Adrenal gland (tissue), 12 donors: ENCODE data around the gene EPB41L1. TPM values are rescaled to one million over a fixed set of nuclear protein-coding genes. Genes with fewer than 3 reads are reported as not detected.

Experiments used
- DNase-seq, 7 donors: peaks; one replicate each; pipeline ENCODE4 v3.0.0-alpha.2; 2019 to 2020
- H3K27ac ChIP-seq, 5 donors: fragments of 200-600 bp; sonication (generic) in 4 of 5; 1 replicate in 3 of 5; 2 replicates in 2 of 5; pipeline versions ENCODE4 v1.5.1 to v1.8.0; 2016 to 2020; ENCODE audit warnings: mild to moderate bottlenecking in 1 of 5
- H3K27me3 ChIP-seq: fragments of 200-600 bp; 2 replicates; pipeline ENCODE4 v1.8.0; 2021
- H3K36me3 ChIP-seq, 2 donors: fragments of 200-600 bp; replicated peaks in 1 of 2; 1 replicate in 1 of 2; 2 replicates in 1 of 2; pipeline versions ENCODE4 v1.5.1 to v1.8.0; 2018 to 2022
- H3K4me1 ChIP-seq, 2 donors: fragments of 200-600 bp; replicated peaks in 1 of 2; 1 replicate in 1 of 2; 2 replicates in 1 of 2; pipeline versions ENCODE4 v1.5.1 to v1.8.0; 2018 to 2021
- H3K4me3 ChIP-seq, 4 donors: fragments of 200-600 bp; sonication (generic) in 3 of 4; one replicate each; pipeline ENCODE4 v1.5.1; 2016 to 2018
- H3K9me3 ChIP-seq, 3 donors: fragments of 200-600 bp; sonication (generic) in 1 of 3; replicated peaks in 1 of 3; 1 replicate in 2 of 3; 2 replicates in 1 of 3; pipeline versions ENCODE4 v1.5.1 to v1.8.0; 2016 to 2021
- CTCF ChIP-seq, 6 experiments: fragments of 450-650 bp in 4 of 6; fragments of 200-600 bp in 2 of 6; sonication (generic) in 1 of 6; IDR thresholded peaks; 1 replicate in 5 of 6; 2 replicates in 1 of 6; pipeline versions ENCODE4 v1.5.1 to v1.8.0; 2016 to 2021; ENCODE audit warnings: antibody characterized with exemption in 6 of 6, mild to moderate bottlenecking in 2 of 6, moderate library complexity in 1 of 6
- POLR2A ChIP-seq, 2 donors: fragments of 450-650 bp; IDR thresholded peaks; one replicate each; pipeline ENCODE4 v1.6.1; 2017; ENCODE audit warnings: antibody characterized with exemption in 2 of 2, mild to moderate bottlenecking in 2 of 2, moderate library complexity in 1 of 2
- WGBS, 4 donors: extraction: QIAGEN DNeasy Blood & Tissue Kit in 2 of 4; methylation state at CpG; one replicate each; pipeline versions ENCODE4 v1.1.5 to v1.1.7; 2013 to 2017; 5-methylcytosine and 5-hydroxymethylcytosine counted together
- intact Hi-C, 2 donors: fragments of 100-400 bp; cut with DNase I; formaldehyde crosslinking; loops; one replicate each; pipeline versions ENCODE4 v1.14.1 to v1.15.0; 2022 to 2023
- polyA plus RNA-seq, 3 donors: library from polyadenylated mRNA; stranded (reverse); fragments of 200-250 nt in 2 of 3; fragments of 350-450 nt in 1 of 3; fragmentation: Illumina TruSeq in 1 of 3; extraction: RNeasy Lipid Tissue Mini Kit (QIAGEN cat#74804) in 1 of 3; gene quantifications; one replicate each; pipeline ENCODE4 v1.2.3, GENCODE V29; 2013 to 2014
- total RNA-seq, 9 donors: library from RNA; depleted of rRNA in 4 of 9; stranded (reverse); fragments of >200 nt in 4 of 9; fragments of 120-200 nt in 1 of 9; fragmentation: NEBNext Ultra II Directional in 1 of 9; extraction: Animal tissue kit (Norgen Biotek cat#: 25700) in 1 of 9; gene quantifications; one replicate each; pipeline versions ENCODE4 v1.1.0 to v1.2.4, GENCODE V29; 2013 to 2023
- donor health status: healthy with polysubstance abuse.
- donor health status: Bipolar disorder and iron deficiency.
- donor health status: DM: yes; HTN: yes; CAD: no.
- donor health status: DM: no; HTN: no; CAD: no.
- donor health status: DM: no; HTN: no; CAD: no.
- donor health status: DM: yes; HTN: yes; CAD: no.

The EPB41L1 gene
- total and polyA plus RNA-seq, 12 donors: 29.8 to 1,154 (median 164) TPM

GRCh38 chr20:36236786-36237121 is 82.2 kb downstream of the EPB41L1 start:
- Histone ChIP-seq H3K27me3 (no peaks in the 10 kb centered on the region), H3K36me3 (peaks cover 0 to 18% of the 10 kb centered on the region in 2 donors), H3K9me3 (no peaks in the 10 kb centered on the region), H3K4me3 (peak overlapping the region; percentile 28 to 76 (median 60)), H3K4me1 (peaks cover 15 to 29% of the 10 kb centered on the region in 2 donors), H3K27ac (peak overlapping the region in 4 of 5 donors; percentile 46 to 88 (median 80))
- intact Hi-C loops: no loop called here
- TF ChIP-seq POLR2A (IDR thresholded peaks at IDR 0.05) (no peak), CTCF (IDR thresholded peaks at IDR 0.05) (no peak)
- DNase-seq: no peak
- WGBS, 4 donors: 0 to 2% (median 1%) methylated on average over 6 of the region's 6 CpGs

GRCh38 chr20:36237477-36237876 is 82.9 kb downstream of the EPB41L1 start:
- 53 to 61% (median 58%) methylated on average over 5 of the region's 5 CpGs for WGBS, 4 donors

GRCh38 chr20:36238153-36238552 is 83.6 kb downstream of the EPB41L1 start:
- Histone ChIP-seq H3K9me3 (no peaks in the 10 kb centered on the region), H3K4me3 (no peak overlapping the region), H3K36me3 (peaks cover 0 to 25% of the 10 kb centered on the region in 2 donors), H3K27me3 (no peaks in the 10 kb centered on the region), H3K27ac (no peak overlapping the region), H3K4me1 (peaks cover 15 to 34% of the 10 kb centered on the region in 2 donors)
- WGBS, 4 donors: 83 to 87% (median 85%) methylated on average over 3 of the region's 3 CpGs
- no peak for DNase-seq
- intact Hi-C loops: no loop called here
- TF ChIP-seq POLR2A (IDR thresholded peaks at IDR 0.05) (no peak), CTCF (IDR thresholded peaks at IDR 0.05) (no peak)

More at GRCh38 chr20:36237477-36237876, 82.9 kb downstream of the EPB41L1 start:
- Histone ChIP-seq H3K27ac (no peak overlapping the region), H3K27me3 (no peaks in the 10 kb centered on the region), H3K4me1 (peaks cover 15 to 29% of the 10 kb centered on the region in 2 donors), H3K4me3 (peak overlapping the region in 1 of 4 donors; percentile 76), H3K9me3 (no peaks in the 10 kb centered on the region), H3K36me3 (peaks cover 0 to 18% of the 10 kb centered on the region in 2 donors)
- no peak for TF ChIP-seq POLR2A (IDR thresholded peaks at IDR 0.05)
- TF ChIP-seq CTCF (IDR thresholded peaks at IDR 0.05): no peak
- intact Hi-C loops: no loop called here
- DNase-seq: peak in 1 of 7 donors; percentile 6

GRCh38 chr20:36238760-36239159 is 84.2 kb downstream of the EPB41L1 start:
- 64 to 89% (median 75%) methylated on average over 3 of the region's 3 CpGs for WGBS, 4 donors
- DNase-seq: no peak
- H3K9me3 ChIP-seq: no peaks in the 10 kb centered on the region
- peaks cover 0 to 28% of the 10 kb centered on the region in 2 donors for H3K36me3 ChIP-seq
- no peak overlapping the region for H3K27ac ChIP-seq
- intact Hi-C loops: no loop called here
- H3K4me3 ChIP-seq: no peak overlapping the region
- TF ChIP-seq CTCF (IDR thresholded peaks at IDR 0.05) (no peak), POLR2A (IDR thresholded peaks at IDR 0.05) (no peak)
- peaks cover 21 to 40% of the 10 kb centered on the region in 2 donors for H3K4me1 ChIP-seq
- H3K27me3 ChIP-seq: no peaks in the 10 kb centered on the region
